Ishikawa (cell line): Measurements from ENCODE around the gene NR1H2.

Experiments
- CEBPB ChIP-seq: IDR thresholded peaks from 2 replicates; pipeline ENCODE4 v1.6.1; 2012
- CREB1 ChIP-seq: IDR thresholded peaks from 2 replicates; pipeline ENCODE4 v1.6.1; 2012; ENCODE audit warnings: low read depth
- EGR1 ChIP-seq: IDR thresholded peaks from 2 replicates; pipeline ENCODE4 v1.6.1; 2012
- EP300 ChIP-seq: IDR thresholded peaks from 2 replicates; pipeline ENCODE4 v1.6.1; 2012; ENCODE audit warnings: borderline replicate concordance
- FOXM1 ChIP-seq: IDR thresholded peaks from 2 replicates; pipeline ENCODE4 v1.6.1; 2012; ENCODE audit warnings: low read depth, borderline replicate concordance
- NFIC ChIP-seq: IDR thresholded peaks from 2 replicates; pipeline ENCODE4 v1.6.1; 2012
- RAD21 ChIP-seq: IDR thresholded peaks from 2 replicates; pipeline ENCODE4 v1.6.1; 2012; ENCODE audit warnings: low read depth
- TAF1 ChIP-seq: IDR thresholded peaks from 2 replicates; pipeline ENCODE4 v1.6.1; 2012; ENCODE audit warnings: low read depth, mild to moderate bottlenecking
- TCF12 ChIP-seq: IDR thresholded peaks from 2 replicates; pipeline ENCODE4 v1.6.1; 2012; ENCODE audit warnings: low read depth
- TEAD4 ChIP-seq: IDR thresholded peaks from 2 replicates; pipeline ENCODE4 v1.6.1; 2012
- YY1 ChIP-seq: IDR thresholded peaks from 2 replicates; pipeline ENCODE4 v1.6.1; 2012; ENCODE audit warnings: low read depth
- ZBTB7A ChIP-seq: IDR thresholded peaks from 2 replicates; pipeline ENCODE4 v1.6.1; 2012; ENCODE audit warnings: low read depth
- TF ChIP-seq, protein P1 (sequence below): IDR thresholded peaks from 2 replicates; pipeline ENCODE4 v1.6.1; 2012; ENCODE audit warnings: low read depth, mild to moderate bottlenecking
- TF ChIP-seq, protein P2 (sequence below): IDR thresholded peaks from 2 replicates; pipeline ENCODE4 v1.6.1; 2012
- TF ChIP-seq, protein P3 (sequence below): IDR thresholded peaks from 2 replicates; pipeline ENCODE4 v1.6.1; 2012

NR1H2 gene

DNA sequence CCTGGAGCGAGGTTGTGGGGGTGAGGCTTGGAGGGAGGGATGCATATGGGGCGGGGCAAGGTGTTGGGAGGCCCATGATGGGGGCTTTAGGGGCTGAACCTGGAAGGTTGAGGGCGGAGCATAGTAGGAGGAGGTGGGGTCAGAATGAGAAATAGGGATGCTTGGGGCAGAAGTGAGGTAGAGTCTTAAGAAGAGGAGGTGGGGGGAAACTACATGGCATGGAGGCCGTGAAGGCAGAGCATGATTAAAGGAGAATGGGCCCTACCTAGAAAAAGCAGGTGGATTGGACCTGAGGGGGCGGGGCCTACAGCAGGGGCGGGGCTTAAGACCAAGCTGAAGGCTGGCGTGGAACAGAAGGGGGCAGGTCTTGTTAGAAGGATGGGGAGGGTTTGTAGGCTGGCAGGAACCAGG is 799 bp downstream of the NR1H2 start:
- TF ChIP-seq EGR1, result no peak
- TF ChIP-seq TCF12, result no peak
- no peak for TF ChIP-seq CREB1
- TF ChIP-seq CEBPB, result no peak
- TF ChIP-seq, protein P1, sequence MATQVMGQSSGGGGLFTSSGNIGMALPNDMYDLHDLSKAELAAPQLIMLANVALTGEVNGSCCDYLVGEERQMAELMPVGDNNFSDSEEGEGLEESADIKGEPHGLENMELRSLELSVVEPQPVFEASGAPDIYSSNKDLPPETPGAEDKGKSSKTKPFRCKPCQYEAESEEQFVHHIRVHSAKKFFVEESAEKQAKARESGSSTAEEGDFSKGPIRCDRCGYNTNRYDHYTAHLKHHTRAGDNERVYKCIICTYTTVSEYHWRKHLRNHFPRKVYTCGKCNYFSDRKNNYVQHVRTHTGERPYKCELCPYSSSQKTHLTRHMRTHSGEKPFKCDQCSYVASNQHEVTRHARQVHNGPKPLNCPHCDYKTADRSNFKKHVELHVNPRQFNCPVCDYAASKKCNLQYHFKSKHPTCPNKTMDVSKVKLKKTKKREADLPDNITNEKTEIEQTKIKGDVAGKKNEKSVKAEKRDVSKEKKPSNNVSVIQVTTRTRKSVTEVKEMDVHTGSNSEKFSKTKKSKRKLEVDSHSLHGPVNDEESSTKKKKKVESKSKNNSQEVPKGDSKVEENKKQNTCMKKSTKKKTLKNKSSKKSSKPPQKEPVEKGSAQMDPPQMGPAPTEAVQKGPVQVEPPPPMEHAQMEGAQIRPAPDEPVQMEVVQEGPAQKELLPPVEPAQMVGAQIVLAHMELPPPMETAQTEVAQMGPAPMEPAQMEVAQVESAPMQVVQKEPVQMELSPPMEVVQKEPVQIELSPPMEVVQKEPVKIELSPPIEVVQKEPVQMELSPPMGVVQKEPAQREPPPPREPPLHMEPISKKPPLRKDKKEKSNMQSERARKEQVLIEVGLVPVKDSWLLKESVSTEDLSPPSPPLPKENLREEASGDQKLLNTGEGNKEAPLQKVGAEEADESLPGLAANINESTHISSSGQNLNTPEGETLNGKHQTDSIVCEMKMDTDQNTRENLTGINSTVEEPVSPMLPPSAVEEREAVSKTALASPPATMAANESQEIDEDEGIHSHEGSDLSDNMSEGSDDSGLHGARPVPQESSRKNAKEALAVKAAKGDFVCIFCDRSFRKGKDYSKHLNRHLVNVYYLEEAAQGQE, result no peak
- TF ChIP-seq FOXM1, result no peak

DNA sequence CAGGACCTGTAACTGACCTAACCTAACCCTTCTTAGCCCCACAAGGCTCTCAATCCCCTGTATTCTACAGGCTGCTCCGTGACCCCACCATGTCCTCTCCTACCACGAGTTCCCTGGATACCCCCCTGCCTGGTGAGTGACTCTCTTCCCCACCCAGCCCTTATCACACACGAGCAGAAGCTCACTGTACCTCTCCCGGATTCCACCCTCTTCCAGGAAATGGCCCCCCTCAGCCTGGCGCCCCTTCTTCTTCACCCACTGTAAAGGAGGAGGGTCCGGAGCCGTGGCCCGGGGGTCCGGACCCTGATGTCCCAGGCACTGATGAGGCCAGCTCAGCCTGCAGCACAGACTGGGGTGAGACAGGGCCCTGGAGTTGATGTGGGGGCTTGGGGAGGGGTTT is 1.3 kb downstream of the NR1H2 start:
- TF ChIP-seq ZBTB7A, result no peak
- TF ChIP-seq EP300, result no peak
- no peak for TF ChIP-seq NFIC
- TF ChIP-seq, protein P2, sequence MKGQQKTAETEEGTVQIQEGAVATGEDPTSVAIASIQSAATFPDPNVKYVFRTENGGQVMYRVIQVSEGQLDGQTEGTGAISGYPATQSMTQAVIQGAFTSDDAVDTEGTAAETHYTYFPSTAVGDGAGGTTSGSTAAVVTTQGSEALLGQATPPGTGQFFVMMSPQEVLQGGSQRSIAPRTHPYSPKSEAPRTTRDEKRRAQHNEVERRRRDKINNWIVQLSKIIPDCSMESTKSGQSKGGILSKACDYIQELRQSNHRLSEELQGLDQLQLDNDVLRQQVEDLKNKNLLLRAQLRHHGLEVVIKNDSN, result no peak
- TF ChIP-seq EGR1, result no peak
- no peak for TF ChIP-seq TAF1
- no peak for TF ChIP-seq CREB1
- TF ChIP-seq, protein P3, sequence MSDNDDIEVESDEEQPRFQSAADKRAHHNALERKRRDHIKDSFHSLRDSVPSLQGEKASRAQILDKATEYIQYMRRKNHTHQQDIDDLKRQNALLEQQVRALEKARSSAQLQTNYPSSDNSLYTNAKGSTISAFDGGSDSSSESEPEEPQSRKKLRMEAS, result no peak
- TF ChIP-seq YY1, result no peak
- no peak for TF ChIP-seq TCF12
- no peak for TF ChIP-seq TEAD4
- TF ChIP-seq, protein P1, result no peak
- no peak for TF ChIP-seq CEBPB
- no peak for TF ChIP-seq FOXM1
- no peak for TF ChIP-seq RAD21

DNA sequence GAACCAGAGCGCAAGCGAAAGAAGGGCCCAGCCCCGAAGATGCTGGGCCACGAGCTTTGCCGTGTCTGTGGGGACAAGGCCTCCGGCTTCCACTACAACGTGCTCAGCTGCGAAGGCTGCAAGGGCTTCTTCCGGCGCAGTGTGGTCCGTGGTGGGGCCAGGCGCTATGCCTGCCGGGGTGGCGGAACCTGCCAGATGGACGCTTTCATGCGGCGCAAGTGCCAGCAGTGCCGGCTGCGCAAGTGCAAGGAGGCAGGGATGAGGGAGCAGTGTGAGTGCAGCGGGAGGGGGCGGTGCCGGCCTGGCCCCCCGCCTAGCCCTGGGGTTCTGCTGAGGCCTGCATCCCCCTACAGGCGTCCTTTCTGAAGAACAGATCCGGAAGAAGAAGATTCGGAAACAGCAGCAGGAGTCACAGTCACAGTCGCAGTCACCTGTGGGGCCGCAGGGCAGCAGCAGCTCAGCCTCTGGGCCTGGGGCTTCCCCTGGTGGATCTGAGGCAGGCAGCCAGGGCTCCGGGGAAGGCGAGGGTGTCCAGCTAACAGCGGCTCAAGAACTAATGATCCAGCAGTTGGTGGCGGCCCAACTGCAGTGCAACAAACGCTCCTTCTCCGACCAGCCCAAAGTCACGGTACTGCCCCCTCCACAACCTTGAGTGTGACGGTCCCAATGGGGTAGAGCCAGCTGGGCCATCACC is 2.1 kb downstream of the NR1H2 start:
- TF ChIP-seq NFIC (no peak), EP300 (no peak), EGR1 (no peak), CREB1 (no peak), FOXM1 (no peak), TAF1 (no peak), YY1 (no peak), TCF12 (no peak), ZBTB7A (no peak), RAD21 (no peak), TEAD4 (no peak), CEBPB (no peak)
- TF ChIP-seq, protein P2, result no peak
- TF ChIP-seq, protein P3, result no peak
- TF ChIP-seq, protein P1, result no peak

DNA sequence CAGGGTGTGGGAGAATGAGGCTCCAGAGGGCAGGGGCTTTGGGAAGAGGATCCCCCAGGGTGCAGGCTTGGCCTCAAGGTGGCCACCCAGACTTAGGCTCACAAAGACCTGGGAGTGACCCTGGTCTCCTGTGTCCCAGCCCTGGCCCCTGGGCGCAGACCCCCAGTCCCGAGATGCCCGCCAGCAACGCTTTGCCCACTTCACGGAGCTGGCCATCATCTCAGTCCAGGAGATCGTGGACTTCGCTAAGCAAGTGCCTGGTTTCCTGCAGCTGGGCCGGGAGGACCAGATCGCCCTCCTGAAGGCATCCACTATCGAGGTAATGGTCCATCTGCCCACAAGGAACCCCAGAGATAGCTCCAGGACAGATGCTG is 2.6 kb downstream of the NR1H2 start:
- TF ChIP-seq NFIC, result no peak
- no peak for TF ChIP-seq EP300
- TF ChIP-seq EGR1, result no peak
- no peak for TF ChIP-seq FOXM1
- TF ChIP-seq ZBTB7A, result no peak
- TF ChIP-seq, protein P3, result no peak
- TF ChIP-seq YY1, result no peak
- no peak for TF ChIP-seq TEAD4
